CD4-positive, alpha-beta T cell treated with Interleukin-21 for 1 hour (primary cell): ENCODE results near the gene TMEM51.
"Not testable (repeated sequence)": the region's sequence is repeated elsewhere in the genome, so short reads cannot be mapped to it uniquely, and the experiment has no call there.

ENCODE experiments used
- DNase-seq: peaks from one replicate; pipeline ENCODE4 v3.0.0-alpha.2; 2020

The TMEM51 gene

GRCh38 chr1:15128520-15129313 lies 24.8 kb upstream of the TMEM51 start:
- DNase-seq, result peak; percentile 65

DNA sequence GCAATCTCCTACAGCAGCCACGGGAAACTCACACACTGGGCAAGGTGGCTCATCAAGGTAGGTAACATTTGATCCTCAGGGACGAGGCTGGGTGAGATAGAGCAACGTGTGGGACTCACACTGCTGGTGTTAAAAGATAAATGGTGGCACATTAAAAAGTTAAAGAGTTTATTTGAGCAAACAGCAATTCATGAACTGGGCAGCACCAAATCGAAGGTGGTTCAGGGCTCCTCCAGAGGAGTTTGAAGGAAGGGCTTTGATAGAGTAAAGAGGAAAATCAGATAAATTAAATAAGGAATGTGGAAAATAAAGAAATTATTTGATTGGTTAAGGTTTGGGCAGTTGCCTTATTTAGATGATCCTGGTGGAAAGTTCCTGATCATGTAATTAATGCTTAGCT lies 23.6 kb upstream of the TMEM51 start:
- DNase-seq, result no peak

- DNase-seq, result no peak
These were observed 22.9 kb upstream of the TMEM51 start for GRCh38 chr1:15130607-15131006.

DNA sequence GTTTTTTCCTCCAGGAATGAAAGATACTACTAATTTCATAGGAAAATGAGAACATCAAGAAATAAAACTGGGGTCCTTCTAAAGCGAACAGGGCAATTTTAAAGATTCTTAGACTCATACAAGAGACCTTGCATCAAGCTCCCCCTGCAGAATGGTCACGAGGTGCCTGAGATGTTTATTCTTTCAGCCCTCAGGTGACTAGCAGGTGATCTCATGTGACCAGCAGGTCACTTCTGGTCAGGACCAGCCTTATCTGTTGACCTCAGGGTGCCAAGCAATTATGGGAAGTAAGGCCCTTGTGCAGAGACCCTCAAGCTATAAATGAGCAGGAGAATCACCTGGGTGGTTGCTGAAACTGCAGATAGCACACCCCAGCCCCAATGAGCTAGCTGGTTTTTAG lies 20.6 kb upstream of the TMEM51 start:
- DNase-seq, result no peak

- no peak for DNase-seq
These were observed 19.3 kb upstream of the TMEM51 start for GRCh38 chr1:15134285-15134684.

- not testable (repeated sequence) for DNase-seq
These were observed 17.9 kb upstream of the TMEM51 start for GRCh38 chr1:15135604-15136003.

GRCh38 chr1:15137809-15138208 lies 15.7 kb upstream of the TMEM51 start:
- DNase-seq, result no peak

DNA sequence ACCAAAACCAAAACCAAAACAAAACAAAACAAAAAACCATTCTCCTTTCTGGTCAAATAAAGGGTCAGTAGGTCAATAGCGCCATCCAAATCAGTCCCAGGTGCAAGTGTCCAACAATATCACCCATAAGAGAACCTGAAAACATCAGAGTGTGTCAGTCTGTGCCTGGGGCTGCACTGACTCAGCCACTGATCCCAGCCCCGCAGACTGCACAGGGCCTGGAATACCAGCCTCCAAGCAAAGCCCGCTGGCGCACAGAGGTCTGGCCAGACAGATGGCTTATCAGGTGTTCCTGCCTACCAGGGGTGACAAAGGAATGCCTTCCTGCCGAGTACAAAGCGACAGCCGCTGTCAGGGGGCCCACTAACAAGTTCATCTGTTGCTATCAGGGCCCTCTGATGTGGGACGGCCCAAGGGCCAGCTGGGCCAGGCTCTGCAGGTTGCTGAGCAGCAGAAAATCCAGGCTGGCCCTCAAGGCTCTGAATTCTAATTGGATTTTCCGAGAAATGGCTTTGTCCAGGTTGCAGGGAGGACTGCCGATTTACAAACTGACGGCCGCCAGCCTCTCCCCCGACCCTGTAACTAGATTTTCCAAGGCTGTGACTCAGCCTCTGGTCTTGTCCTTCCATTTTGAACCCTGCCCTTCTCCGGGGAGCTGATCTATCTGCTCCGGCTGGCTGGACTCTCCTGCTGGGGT lies 13.7 kb upstream of the TMEM51 start:
- DNase-seq, result no peak

- no peak for DNase-seq
These were observed 11.5 kb upstream of the TMEM51 start for GRCh38 chr1:15141935-15142539.

GRCh38 chr1:15145327-15145726 lies 8.2 kb upstream of the TMEM51 start:
- no peak for DNase-seq

- DNase-seq, result no peak
These were observed 7.3 kb upstream of the TMEM51 start for GRCh38 chr1:15146142-15146680.

- DNase-seq, result no peak
These were observed 6.6 kb upstream of the TMEM51 start for GRCh38 chr1:15146971-15147376.

- no peak for DNase-seq
These were observed 5.5 kb upstream of the TMEM51 start for GRCh38 chr1:15148004-15148403.

DNA sequence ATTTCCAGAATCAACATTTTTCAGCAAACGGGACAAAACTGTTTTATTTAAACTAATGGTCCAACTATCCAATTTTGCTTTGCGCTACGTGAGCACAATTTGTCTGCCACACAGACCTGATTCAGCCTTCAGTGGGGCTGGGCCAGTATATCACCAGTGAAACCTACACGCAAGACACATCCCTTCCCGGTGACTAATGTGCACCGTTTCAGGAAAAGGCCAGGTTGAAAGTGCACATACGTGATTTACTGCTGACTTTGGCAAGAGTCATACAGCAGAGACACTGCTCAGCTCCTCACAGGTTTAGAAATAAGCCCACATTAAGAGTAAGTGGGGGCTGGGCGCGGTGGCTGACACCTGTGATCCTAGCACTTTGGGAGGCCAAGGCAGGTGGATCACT lies 5.1 kb upstream of the TMEM51 start:
- no peak for DNase-seq

- DNase-seq, result no peak
These were observed 4.6 kb upstream of the TMEM51 start for GRCh38 chr1:15148941-15149340.

DNA sequence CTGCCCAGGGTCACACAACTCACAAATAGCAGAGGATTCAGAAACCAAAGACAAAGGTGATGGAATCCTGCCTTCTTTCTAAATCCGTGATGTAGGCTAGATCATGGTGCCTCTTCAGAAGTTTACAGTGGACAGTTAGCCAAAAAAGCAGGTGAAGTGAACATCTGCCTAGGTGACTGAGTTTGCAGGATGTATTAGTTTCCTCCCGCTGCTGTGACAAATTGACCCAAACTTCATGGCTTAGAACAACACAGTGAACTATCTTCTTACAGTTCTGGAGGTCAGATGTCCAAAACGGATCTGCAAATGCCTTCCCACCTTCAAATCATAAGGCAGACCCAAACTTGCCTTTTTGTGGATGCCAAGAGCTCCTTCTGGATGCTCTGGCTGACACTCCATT lies 3.2 kb upstream of the TMEM51 start:
- DNase-seq, result no peak

DNA sequence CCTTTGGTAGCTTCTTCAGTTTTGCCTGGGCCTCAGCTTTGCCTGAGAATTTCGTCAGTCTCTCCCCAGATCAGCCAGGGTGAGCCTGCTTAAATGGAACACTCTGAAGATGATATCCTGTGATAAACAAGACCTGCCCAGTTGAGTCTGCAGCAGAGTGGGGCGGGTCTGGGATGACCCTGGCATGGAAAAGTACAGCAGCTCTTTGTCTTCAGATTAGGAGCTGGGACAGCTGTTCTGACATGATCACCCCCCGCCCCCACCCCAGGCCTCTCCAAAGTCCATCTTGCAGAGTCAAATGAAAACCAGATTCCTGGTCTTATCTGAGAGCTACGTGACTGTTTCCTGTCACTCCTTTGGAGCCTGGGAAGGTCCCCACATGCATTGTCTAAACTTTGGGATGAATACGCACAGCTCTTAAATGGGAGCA lies 2.2 kb upstream of the TMEM51 start:
- no peak for DNase-seq

GRCh38 chr1:15151871-15152270 lies 1.7 kb upstream of the TMEM51 start:
- DNase-seq, result no peak

GRCh38 chr1:15152318-15153183 lies 996 bp upstream of the TMEM51 start:
- no peak for DNase-seq

GRCh38 chr1:15153842-15154479 lies 414 bp downstream of the TMEM51 start:
- no peak for DNase-seq

DNA sequence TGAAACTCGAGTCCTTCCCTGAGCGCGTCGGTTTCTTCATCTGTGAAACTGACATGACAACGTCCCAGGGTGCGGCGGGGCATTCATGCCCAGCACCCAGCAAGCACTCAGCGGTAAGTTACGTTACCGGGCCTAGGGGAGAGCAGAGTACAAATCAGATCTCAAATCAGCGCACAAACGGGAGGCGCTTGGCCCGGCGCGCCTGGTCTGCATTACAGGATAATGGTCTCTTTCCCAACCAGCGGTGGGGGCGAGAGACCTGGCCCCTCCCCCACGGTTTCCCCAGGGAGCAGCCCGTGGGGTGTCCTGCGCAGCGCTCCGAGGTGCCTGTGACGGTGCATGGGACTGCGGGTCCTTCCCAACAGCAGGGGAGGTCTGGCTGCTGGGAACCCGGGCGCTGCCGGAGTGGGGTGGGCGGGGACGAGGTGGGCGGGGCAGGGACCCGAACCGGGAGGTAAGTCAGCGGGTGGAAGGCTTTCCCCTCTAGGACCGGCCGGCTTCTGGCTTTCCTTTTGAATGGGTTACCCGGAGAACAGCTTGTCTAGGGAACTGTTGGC lies 1.0 kb downstream of the TMEM51 start:
- DNase-seq, result no peak

GRCh38 chr1:15155191-15155590 lies 1.6 kb downstream of the TMEM51 start:
- DNase-seq, result no peak
